AG04449 (cell line): Measurements from ENCODE around the gene TFPI.

ENCODE experiments used
- CTCF ChIA-PET: fragments of 350-600 bp; formaldehyde crosslinking; extraction: SDS; loops from one replicate; lab custom pipeline; 2021; ENCODE audit warnings: antibody characterized with exemption; lab: Yijun Ruan, JAX
- POLR2A ChIA-PET: fragments of 400-600, 350-600 bp; formaldehyde crosslinking; extraction: SDS; loops from one replicate; lab custom pipeline; 2020; ENCODE audit warnings: antibody characterized with exemption, inconsistent platforms; lab: Yijun Ruan, JAX
- DNase-seq: peaks from one replicate; pipeline ENCODE4 v3.0.0-alpha.2; 2010; ENCODE audit warnings: low read depth, low spot score
- H3K4me3 ChIP-seq: 2 replicates; pipeline ENCODE4 v1.5.1; 2011; ENCODE audit warnings: low read depth, mild to moderate bottlenecking, control low read depth, low read length
- CTCF ChIP-seq: IDR thresholded peaks from one replicate; pipeline ENCODE4 v1.5.1; 2011; ENCODE audit warnings: mild to moderate bottlenecking, moderate library complexity, low read length, control low read depth, inconsistent platforms; ENCODE audit not compliant: insufficient read depth; ENCODE audit errors: missing control alignments

Gene TFPI

GRCh38 chr2:187506416-187506815 is 47.8 kb downstream of the TFPI start:
- TF ChIP-seq CTCF: no peak
- no peak for DNase-seq
- H3K4me3 ChIP-seq: no peak overlapping the region
- ChIA-PET CTCF (interaction anchor here (8.4 kb wide), 1 partner anchor 76 kb away, joined by 718 read pairs; no protein-coding TSS in a partner anchor), POLR2A (no interaction called here)

GRCh38 chr2:187505065-187505672 is 49.1 kb downstream of the TFPI start:
- CTCF ChIA-PET: interaction anchor here (8.4 kb wide), 1 partner anchor 77 kb away, joined by 718 read pairs; no protein-coding TSS in a partner anchor
- DNase-seq: no peak
- POLR2A ChIA-PET: no interaction called here
- TF ChIP-seq CTCF: no peak
- no peak overlapping the region for H3K4me3 ChIP-seq

DNA sequence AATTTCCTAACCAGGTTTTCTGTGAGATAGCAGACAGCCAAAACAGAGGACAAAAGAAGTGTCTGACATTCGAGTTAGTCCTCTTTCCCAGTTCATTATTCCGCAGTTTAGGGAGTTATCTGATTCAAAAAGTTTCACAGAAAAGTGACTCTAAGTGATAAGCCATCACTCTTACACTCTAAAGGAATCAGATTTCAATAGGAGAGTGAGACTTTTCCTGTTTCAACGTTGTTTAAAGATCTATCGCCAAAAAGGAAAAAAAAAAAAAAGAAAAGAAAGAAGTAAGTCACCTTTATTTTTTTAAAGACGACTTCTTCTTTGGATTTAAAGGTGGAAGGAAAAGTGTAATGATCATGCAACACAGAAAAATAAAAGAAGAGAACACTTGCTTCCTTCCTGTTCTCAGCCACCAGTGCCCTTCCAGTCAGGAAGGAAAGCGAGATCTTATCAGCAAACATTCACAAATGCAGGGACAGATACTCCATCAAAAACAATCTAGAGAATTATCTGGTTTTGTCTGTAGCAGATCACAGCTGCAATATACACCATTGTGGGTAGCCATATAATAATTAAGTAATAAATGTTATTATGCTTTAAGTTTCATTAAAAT is 49.8 kb downstream of the TFPI start:
- no peak for TF ChIP-seq CTCF
- DNase-seq: no peak
- POLR2A ChIA-PET: no interaction called here
- no peak overlapping the region for H3K4me3 ChIP-seq
- CTCF ChIA-PET: interaction anchor here (1.1 to 8.4 kb wide), 3 partner anchors 16 to 340 kb away, joined by 3 to 718 read pairs (median 24); no protein-coding TSS in a partner anchor

GRCh38 chr2:187503700-187504099 is 50.5 kb downstream of the TFPI start:
- no peak for DNase-seq
- ChIA-PET POLR2A (no interaction called here), CTCF (interaction anchor here (0.6 to 8.4 kb wide), 9 partner anchors 10 to 844 kb away, joined by 3 to 718 read pairs (median 4); no protein-coding TSS in a partner anchor)
- no peak overlapping the region for H3K4me3 ChIP-seq
- TF ChIP-seq CTCF: no peak

GRCh38 chr2:187502467-187502866 is 51.8 kb downstream of the TFPI start:
- H3K4me3 ChIP-seq: no peak overlapping the region
- no peak for TF ChIP-seq CTCF
- ChIA-PET POLR2A (no interaction called here), CTCF (interaction anchor here (1.0 to 8.4 kb wide), 10 partner anchors 23 to 1910 kb away, joined by 3 to 718 read pairs (median 4); no protein-coding TSS in a partner anchor)
- DNase-seq: no peak
